Stomach (tissue), 9 donors: ENCODE data around the gene MEIG1. TPM values are rescaled to one million over a fixed set of nuclear protein-coding genes. Genes with fewer than 3 reads are reported as not detected.
A peak's percentile ranks its signal among the peaks of the same experiment; 100 is the strongest.
"Not testable (repeated sequence)": the region's sequence is repeated elsewhere in the genome, so short reads cannot be mapped to it uniquely, and the experiment has no call there.

ENCODE experiments used
- DNase-seq, 2 donors: peaks; one replicate each; pipeline versions ENCODE4 v3.0.0 to v3.0.0-alpha.2; 2013 to 2019
- H3K27ac ChIP-seq, 5 donors: fragments of 200-600 bp in 4 of 5; sonication (generic) in 4 of 5; one replicate each; pipeline ENCODE4 v1.5.1; 2013 to 2019; ENCODE audit warnings: mild to moderate bottlenecking in 1 of 5, moderate library complexity in 1 of 5
- H3K27me3 ChIP-seq, 3 donors: fragments of 200-600 bp; sonication (generic); one replicate each; pipeline ENCODE4 v1.5.1; 2017 to 2019; ENCODE audit warnings: mixed run types in 1 of 3
- H3K36me3 ChIP-seq, 4 donors: fragments of 200-600 bp; sonication (generic); 1 replicate in 3 of 4; 2 replicates in 1 of 4; pipeline ENCODE4 v1.5.1; 2016 to 2019
- H3K4me1 ChIP-seq, 4 donors: fragments of 200-600 bp; sonication (generic); one replicate each; pipeline ENCODE4 v1.5.1; 2016 to 2019
- H3K4me3 ChIP-seq, 4 donors: fragments of 200-600 bp; sonication (generic) in 3 of 4; one replicate each; pipeline ENCODE4 v1.5.1; 2016 to 2019; ENCODE audit warnings: mild to moderate bottlenecking in 1 of 4
- H3K9me3 ChIP-seq, 4 donors: fragments of 200-600 bp; sonication (generic); one replicate each; pipeline ENCODE4 v1.5.1; 2016 to 2019
- EP300 ChIP-seq: sonication (generic); formaldehyde crosslinking; IDR thresholded peaks from one replicate; pipeline ENCODE4 v1.6.1; 2017; ENCODE audit warnings: antibody characterized with exemption
- POLR2A ChIP-seq, 4 donors: fragments of 450-650 bp; IDR thresholded peaks; one replicate each; pipeline ENCODE4 v1.6.1; 2016; ENCODE audit warnings: antibody characterized with exemption in 4 of 4, control low read depth in 2 of 4, mild to moderate bottlenecking in 1 of 4, moderate library complexity in 1 of 4
- POLR2AphosphoS5 ChIP-seq, 3 donors: sonication (generic); formaldehyde crosslinking; IDR thresholded peaks; one replicate each; pipeline ENCODE4 v1.6.1; 2016; ENCODE audit warnings: antibody characterized with exemption in 3 of 3
- WGBS, 5 donors: extraction: QIAGEN DNeasy Blood & Tissue Kit in 3 of 5; methylation state at CpG; one replicate each; pipeline versions ENCODE4 v1.1.5 to v1.1.7; 2013 to 2018; 5-methylcytosine and 5-hydroxymethylcytosine counted together
- intact Hi-C: fragments of 100-400 bp; cut with DNase I; formaldehyde crosslinking; loops from one replicate; pipeline ENCODE4 v1.15.1; 2023; ENCODE audit warnings: low total_unique reads
- polyA plus RNA-seq, 3 donors: library from polyadenylated mRNA; stranded (reverse); fragments of 200-250 nt; gene quantifications; one replicate each; pipeline ENCODE4 v1.2.3, GENCODE V29; 2013
- total RNA-seq, 5 donors: library from RNA; depleted of rRNA; stranded (reverse); fragments of >200 nt; gene quantifications; one replicate each; pipeline versions ENCODE4 v1.1.0 to v1.2.3, GENCODE V29; 2014 to 2016
- TF ChIP-seq, protein P1 (sequence below), 7 experiments: fragments of 450-650 bp in 4 of 7; fragments of 200-600 bp in 3 of 7; sonication (generic) in 3 of 7; IDR thresholded peaks; one replicate each; pipeline ENCODE4 v1.5.1; 2016 to 2019; ENCODE audit warnings: antibody characterized with exemption in 7 of 7, control low read depth in 2 of 7, mild to moderate bottlenecking in 1 of 7
- donor health status: healthy with polysubstance abuse.
- donor health status: Bipolar disorder and iron deficiency.
- donor health status: healthy.

MEIG1 gene
- total and polyA plus RNA-seq, 8 donors, result 0.58 TPM; not detected in 7

DNA sequence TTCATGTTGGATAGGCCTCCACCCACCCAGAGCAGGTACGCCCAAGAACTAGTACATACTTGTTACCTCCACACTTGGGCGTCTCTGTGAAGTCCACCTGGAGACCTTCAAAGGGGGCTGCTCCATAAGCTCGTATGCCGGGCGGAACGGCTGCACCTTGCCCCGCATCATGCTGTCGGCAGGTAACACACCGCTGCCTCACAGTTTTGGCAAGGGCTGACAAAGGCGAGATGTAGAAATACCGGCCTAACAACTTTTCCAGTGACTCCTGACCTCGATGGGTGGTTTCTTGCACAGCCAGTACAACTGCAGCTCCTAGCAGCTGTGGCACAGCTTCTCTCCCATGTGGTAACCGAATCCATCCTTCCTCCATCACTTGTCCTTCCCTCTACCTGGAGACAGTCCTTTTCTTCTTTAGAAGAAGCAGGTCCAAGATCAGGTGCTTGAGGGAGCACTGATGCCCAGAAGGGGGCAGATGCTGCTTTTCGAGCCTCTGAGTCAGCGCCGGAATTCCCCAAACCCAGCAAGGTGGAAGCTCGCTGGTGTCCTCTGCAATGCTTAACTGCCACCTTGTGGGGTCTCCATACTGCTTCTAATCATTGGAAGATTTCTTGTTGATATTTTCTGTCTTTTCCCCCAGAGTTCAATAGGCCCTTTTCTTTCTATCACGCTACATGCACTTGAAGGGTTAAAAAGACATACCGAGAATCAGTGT lies 32.0 kb downstream of the MEIG1 start:
- WGBS, 5 donors, result 31 to 49% (median 37%) methylated on average over 16 to 19 of the region's 19 CpGs
- H3K27ac ChIP-seq, H3K36me3 ChIP-seq, H3K4me3 ChIP-seq, H3K27me3 ChIP-seq, H3K9me3 ChIP-seq, H3K4me1 ChIP-seq, intact Hi-C loops: not testable (repeated sequence)
- DNase-seq, result peak; percentile 55 to 65
- peak in 1 of 3 donors; percentile 3 for TF ChIP-seq POLR2AphosphoS5 (IDR thresholded peaks at IDR 0.05)

GRCh38 chr10:14992336-14992735 lies 33.1 kb downstream of the MEIG1 start:
- H3K36me3 ChIP-seq, intact Hi-C loops: not testable (repeated sequence)
- 80 to 91% (median 83%) methylated on average over 9 of the region's 9 CpGs for WGBS, 5 donors

DNA sequence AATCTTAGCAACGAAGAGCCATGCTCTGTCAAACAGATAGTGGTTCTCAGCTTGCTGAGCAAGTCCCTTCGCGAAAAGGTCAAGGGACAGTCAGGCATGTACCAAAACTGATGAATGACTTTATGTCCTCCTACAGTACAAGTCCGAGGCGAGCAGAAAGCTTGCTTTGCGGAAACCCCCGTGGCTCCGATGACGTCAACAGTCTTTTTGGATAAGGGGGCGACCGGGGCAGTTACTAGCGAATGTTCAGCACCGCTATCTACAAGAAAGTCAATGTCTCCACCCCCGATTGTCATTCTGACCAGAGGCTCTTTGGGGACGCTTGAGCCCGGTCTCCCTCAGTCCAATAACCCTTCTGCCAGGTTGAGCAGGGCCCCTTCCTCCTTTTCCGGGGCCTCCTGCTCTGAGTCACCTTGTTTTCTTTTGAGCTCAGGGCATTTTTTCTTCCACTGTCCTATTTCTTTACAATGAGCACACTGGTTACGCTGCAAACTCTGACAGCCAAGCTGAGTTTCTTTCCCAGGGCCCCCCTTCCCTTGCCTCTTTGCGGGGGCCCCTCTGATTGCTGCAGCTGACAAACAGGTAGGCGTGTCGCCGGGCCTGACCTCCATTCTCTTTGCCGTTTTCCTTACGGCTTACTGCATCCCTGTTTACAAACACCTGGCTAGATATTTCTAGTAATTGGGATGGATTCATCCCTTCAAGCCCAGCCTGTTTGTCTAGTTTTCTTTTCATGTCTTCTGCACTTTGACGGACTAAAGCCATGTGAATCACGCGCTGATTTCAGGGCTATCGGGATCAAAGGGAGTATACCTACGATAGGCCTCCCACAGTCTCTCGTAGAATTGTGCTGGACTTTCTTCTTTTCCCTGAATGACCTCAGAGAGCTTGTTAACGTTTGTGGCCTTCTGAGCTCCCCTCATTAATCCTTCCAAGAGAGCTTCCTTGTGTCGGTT lies 34.6 kb downstream of the MEIG1 start:
- H3K4me1 ChIP-seq, DNase-seq, intact Hi-C loops, H3K36me3 ChIP-seq, H3K27me3 ChIP-seq, H3K9me3 ChIP-seq, H3K27ac ChIP-seq, H3K4me3 ChIP-seq: not testable (repeated sequence)
- 73 to 80% (median 77%) methylated on average over 32 of the region's 32 CpGs for WGBS, 5 donors

More at GRCh38 chr10:14992336-14992735, 33.1 kb downstream of the MEIG1 start:
- not testable (repeated sequence) for H3K4me1 ChIP-seq, DNase-seq, H3K9me3 ChIP-seq, H3K4me3 ChIP-seq, H3K27ac ChIP-seq, H3K27me3 ChIP-seq

DNA sequence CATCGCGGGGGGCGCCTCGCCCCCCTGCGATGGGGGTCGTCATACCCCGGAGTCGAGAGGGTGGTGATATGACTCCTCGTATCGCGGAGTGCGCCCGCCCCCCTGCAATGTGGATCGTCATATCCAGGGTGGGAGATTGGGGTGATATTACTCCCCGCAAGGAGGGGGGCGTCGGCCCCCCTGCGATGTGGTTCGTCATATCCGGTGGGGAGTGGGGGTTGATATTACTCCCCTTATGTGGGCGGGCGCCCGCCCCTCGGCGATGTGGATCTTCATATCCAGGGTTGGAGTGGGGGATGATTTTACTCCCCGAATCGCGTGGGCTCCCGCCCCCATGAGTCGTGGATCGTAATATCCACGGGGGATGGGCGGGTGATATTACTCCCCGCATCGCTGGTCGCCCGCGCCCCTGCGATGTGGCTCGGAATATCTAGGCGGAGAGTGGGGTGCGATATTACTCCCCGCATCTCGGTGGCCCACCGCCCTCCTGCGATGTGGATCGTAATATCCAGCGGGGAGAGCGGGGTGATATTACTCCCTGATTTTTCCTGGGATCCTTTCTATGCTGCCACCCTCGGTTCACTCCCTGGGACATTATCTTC lies 36.9 kb downstream of the MEIG1 start:
- TF ChIP-seq POLR2AphosphoS5 (IDR thresholded peaks at IDR 0.05) (no peak), EP300 (no peak), POLR2A (IDR thresholded peaks at IDR 0.05) (no peak)
- TF ChIP-seq, protein P1, sequence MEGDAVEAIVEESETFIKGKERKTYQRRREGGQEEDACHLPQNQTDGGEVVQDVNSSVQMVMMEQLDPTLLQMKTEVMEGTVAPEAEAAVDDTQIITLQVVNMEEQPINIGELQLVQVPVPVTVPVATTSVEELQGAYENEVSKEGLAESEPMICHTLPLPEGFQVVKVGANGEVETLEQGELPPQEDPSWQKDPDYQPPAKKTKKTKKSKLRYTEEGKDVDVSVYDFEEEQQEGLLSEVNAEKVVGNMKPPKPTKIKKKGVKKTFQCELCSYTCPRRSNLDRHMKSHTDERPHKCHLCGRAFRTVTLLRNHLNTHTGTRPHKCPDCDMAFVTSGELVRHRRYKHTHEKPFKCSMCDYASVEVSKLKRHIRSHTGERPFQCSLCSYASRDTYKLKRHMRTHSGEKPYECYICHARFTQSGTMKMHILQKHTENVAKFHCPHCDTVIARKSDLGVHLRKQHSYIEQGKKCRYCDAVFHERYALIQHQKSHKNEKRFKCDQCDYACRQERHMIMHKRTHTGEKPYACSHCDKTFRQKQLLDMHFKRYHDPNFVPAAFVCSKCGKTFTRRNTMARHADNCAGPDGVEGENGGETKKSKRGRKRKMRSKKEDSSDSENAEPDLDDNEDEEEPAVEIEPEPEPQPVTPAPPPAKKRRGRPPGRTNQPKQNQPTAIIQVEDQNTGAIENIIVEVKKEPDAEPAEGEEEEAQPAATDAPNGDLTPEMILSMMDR (IDR thresholded peaks at IDR 0.05), result no peak
- intact Hi-C loops, result no loop called here
- no peak for DNase-seq
- H3K36me3 ChIP-seq, result no peaks in the 10 kb centered on the region
- no peak overlapping the region for H3K27ac ChIP-seq
- peaks cover 0 to 5% (median 2%) of the 10 kb centered on the region in 4 donors for H3K4me1 ChIP-seq
- H3K4me3 ChIP-seq, result peak overlapping the region in 2 of 4 donors; percentile 11 to 16
- 74 to 91% (median 86%) methylated on average over 50 of the region's 50 CpGs for WGBS, 5 donors
- H3K9me3 ChIP-seq, result no peaks in the 10 kb centered on the region
- no peaks in the 10 kb centered on the region for H3K27me3 ChIP-seq

DNA sequence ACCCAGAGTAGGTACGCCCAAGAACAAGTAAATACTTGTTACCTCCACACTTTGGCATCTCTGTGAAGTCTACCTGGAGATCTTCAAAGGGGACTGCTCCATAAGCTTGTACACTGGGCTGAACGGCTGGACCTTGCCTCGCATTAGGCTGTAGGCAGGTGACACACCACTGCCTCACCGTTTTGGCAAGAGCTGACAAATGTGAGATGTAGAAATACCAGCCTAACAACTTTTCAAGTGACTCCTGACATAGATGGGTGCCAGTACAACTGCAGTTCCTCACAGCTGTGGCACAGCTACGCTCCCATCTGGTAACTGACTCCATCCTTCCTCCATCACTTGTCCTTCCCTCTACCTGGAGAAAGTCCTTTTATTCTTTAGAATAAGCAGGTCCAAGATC lies 54.3 kb downstream of the MEIG1 start:
- DNase-seq, result peak; percentile 43 to 63
- H3K4me1 ChIP-seq, H3K9me3 ChIP-seq, intact Hi-C loops, H3K4me3 ChIP-seq, H3K27me3 ChIP-seq, H3K36me3 ChIP-seq, H3K27ac ChIP-seq: not testable (repeated sequence)
- 19 to 52% (median 38%) methylated on average over 5 of the region's 5 CpGs for WGBS, 5 donors
- TF ChIP-seq POLR2AphosphoS5 (IDR thresholded peaks at IDR 0.05), result peak in 1 of 3 donors; percentile 23

- no peaks in the 10 kb centered on the region for H3K9me3 ChIP-seq
- intact Hi-C loops, result no loop called here
- peaks cover 0 to 8% (median 0%) of the 10 kb centered on the region in 4 donors for H3K4me1 ChIP-seq
- H3K27me3 ChIP-seq, result no peaks in the 10 kb centered on the region
- DNase-seq, result no peak
- WGBS, 5 donors, result 78 to 85% (median 81%) methylated on average over 7 of the region's 7 CpGs
- TF ChIP-seq POLR2A (IDR thresholded peaks at IDR 0.05), result no peak
- no peak overlapping the region for H3K27ac ChIP-seq
- no peak overlapping the region for H3K4me3 ChIP-seq
- no peaks in the 10 kb centered on the region for H3K36me3 ChIP-seq
Measured at GRCh38 chr10:15015451-15015850, 56.3 kb downstream of the MEIG1 start.

- H3K36me3 ChIP-seq, H3K27me3 ChIP-seq, H3K4me3 ChIP-seq, intact Hi-C loops, H3K27ac ChIP-seq, H3K4me1 ChIP-seq, H3K9me3 ChIP-seq, DNase-seq: not testable (repeated sequence)
- 67 to 96% (median 78%) methylated on average over 2 to 5 of the region's 5 CpGs for WGBS, 5 donors
Measured at GRCh38 chr10:15020966-15021365, 61.8 kb downstream of the MEIG1 start.
